Endometrial microvascular endothelial cells (primary cell): ENCODE data around the gene UBE2E2. TPM values are rescaled to one million over a fixed set of nuclear protein-coding genes. Genes with fewer than 3 reads are reported as not detected.

Experiments
- in situ Hi-C: cut with HindIII; loops from 2 replicates; pipeline ENCODE4 v1.10.0; 2017; ENCODE audit warnings: low sequenced_read_pairs, low pct_unique_long_range_greater_than_20kb; ENCODE audit errors: inconsistent ontology term
- total RNA-seq: library from RNA; depleted of rRNA; stranded (reverse); fragments of >200 nt; gene quantifications from one replicate; pipeline ENCODE4 v1.2.3, GENCODE V29; 2015; ENCODE audit errors: inconsistent ontology term

The UBE2E2 gene
- total RNA-seq, 1 donor from 2014 or later: 11.2 TPM

DNA sequence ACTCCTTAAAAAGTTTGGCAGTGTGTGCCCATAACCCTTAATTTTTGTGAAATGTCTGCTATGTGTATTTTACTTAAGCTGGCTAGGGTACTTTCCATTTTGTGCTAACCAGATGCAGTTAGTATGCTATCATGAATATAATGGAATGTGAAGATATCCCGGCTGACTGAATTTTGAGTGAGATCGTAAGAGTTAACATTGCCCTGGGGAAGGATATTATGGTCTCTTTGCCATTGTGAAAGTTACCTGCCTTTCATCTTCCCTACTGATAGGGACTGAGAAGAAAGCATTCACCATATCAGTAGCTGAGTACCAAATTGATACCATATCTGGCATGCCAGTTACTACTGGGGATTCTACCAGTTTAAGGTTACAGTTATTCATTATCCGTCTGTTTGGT, 243.2 kb downstream of the UBE2E2 start:
- in situ Hi-C loops: no loop called here

DNA sequence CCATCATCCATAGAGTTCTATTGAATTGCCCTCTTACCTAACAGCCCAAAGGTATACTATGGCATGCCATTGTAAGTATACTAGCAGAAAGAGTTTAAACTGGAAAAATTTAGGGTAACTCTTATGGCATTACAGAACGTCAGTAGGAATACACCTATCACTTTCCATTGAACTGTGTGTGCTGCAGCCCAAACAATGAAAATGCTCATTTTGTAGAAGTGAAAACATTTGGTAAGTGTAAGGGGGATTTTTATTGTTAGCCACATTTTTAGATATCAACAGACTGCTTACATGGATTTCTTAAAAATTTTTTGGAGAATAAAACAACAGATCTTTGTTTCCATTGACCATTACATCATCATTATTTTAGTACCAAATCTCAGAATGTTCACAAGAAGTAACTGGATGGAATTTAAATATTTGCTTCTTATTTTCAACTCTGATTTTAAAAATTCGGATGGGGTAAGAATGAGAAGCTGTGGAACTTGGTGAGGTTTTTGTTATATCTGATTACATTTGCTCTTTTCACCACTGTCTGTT, 245.9 kb downstream of the UBE2E2 start:
- in situ Hi-C loops: no loop called here

DNA sequence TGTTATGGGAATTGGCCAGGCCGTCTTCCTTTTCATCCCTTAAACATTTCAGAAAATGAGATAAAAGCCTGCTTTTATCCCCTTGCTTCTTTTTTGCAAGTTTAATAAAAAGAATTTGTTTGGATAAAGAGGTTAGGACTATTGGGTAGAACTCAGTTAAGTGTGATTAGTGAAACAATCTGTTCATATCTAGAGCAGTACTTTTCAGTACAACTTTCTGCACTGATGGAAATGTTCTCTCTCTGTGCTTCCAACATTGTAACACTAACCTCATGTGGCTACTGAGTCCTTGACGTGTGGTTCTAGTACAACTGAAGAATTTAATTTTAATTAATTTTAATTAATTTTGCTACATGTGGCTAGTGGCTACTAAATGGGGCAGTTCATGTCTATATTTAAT, 246.9 kb downstream of the UBE2E2 start:
- in situ Hi-C loops: no loop called here

DNA sequence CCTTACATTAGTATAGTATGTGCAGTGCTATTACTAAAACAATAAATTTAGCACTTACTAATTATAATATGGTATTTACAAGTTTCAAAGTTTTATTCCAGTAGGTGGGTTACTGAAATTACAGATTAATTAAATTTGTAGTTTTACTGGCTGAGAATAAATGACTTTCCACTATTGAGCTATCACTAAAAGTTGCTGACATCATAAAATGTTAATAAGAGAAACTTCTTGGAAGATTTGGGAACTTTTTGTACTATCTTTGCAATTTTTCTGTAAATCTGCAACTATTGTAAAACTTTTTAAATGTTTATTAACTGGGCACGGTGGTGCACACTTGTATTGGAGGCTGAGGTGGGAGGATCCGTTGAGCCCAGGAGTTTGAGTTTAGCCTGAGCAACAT, 247.7 kb downstream of the UBE2E2 start:
- in situ Hi-C loops: no loop called here

DNA sequence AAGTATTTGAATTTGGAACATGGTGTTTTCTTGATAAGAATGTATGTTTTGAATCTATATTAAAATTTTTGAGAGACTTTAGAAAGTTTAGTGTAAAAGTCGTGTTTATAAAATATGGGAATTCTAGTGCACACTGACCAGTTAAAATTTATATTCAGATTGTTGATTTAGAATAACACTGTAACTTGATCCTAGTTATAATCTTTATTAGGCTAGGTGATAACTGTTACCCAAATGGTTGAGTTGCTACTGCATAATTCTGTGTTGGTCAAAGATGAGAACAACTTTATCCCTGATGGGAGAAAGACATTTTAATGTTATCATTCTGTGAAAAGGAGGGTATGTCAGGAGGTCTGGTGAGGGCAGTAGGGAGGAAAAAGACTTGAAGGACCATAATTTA, 249.3 kb downstream of the UBE2E2 start:
- in situ Hi-C loops: no loop called here

DNA sequence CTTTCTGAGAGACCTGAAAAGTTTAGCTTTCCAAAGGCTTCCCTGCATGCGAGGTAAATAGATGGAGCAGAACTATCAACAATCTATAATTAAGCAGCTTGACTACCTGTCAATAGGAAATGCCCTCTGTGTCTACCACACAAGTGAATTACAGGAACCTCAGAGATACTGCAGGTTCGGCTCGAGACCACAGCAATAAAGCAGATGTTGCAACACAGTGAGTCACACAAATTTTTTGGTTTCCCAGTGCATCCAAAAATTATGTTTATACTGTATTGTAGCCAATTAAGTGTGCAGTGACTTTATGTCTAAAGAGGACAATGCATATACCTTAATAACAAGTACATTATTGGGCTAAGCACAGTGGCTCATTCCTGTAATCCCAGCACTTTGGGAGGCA, 252.0 kb downstream of the UBE2E2 start:
- in situ Hi-C loops: no loop called here

DNA sequence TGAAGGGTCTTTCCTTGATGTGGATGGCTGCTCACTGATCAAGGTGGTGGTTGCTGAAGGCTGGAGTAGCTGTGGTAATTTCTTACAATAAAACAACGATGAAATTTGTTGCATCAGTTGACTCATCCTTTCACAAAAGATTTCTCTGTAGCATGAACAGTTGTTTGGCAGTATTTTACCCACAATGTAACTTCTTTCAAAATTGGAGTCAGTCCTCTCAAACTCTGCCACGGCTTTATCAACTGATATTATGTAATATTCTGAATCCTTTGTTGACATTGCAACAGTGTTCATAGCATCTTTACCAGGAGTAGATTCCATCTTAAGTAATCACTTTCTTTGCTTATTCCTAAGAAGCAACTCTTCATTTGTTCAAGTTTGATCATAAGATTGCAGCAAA, 252.6 kb downstream of the UBE2E2 start:
- in situ Hi-C loops: no loop called here

DNA sequence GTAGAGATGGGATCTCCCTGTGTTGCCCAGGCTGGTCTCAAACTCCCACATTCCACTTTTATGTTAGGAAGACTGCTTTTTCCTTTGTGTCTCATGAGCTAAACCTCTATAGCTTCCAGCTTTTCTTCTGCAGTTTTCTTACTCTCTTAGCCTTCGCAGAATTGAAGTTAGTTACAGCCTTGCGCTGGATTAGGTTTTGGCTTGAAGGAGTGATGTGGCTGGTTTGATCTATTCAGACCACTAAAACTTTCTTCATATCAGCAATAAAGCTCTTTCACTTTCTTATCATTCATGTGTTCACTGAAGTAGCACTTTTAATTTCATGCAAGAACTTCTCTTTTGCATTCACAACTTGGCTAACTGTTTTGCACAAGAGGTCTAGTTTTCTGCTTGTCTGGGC, 254.6 kb downstream of the UBE2E2 start:
- in situ Hi-C loops: no loop called here

DNA sequence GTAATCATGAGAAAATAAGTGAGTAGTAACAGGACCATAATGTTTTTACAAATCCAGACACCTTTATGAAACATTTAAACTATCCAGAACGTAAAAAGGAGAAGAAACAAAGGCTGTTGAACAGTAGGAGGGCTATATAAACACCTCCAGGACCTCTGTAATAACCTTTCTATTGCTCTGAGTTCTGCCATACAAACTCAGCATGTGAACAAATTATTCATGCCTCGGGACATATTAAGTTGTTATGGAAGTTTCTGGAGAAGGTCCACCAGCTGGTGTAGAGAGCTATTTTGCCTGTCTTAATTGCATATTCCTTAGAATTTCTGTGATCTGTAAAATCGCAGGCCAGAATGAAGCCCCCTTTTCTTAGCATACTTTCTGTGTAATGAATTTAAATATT, 256.3 kb downstream of the UBE2E2 start:
- in situ Hi-C loops: no loop called here

DNA sequence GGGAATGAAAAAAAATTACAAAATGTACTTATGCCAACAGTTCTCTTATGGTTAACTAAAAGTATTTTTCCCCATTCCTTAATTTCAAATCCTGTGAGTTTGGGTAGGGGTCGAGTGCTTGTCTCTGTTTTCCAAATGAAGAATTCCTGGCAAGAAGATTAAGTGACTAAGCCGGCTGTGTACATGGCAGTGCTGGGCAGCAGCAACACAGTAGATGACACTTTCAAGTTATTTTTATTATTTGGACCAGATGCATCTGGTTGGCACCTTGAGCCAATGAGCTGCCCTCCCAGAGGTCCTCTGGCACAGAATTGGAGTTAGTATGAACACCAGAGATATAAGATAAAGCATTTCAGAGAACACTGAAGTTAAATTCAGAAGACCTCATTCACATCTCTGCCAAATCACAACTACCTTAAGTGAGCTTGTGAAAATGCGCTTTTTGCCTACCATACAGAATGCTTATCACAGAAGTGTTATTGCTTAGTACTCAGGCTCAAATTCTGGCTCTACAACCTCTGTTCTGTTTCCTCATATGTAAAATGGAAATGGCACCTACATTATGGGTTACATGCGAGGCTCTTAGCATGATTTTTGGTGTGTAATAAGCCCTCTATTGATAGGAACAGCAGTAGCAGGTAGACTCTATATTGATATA, 256.9 kb downstream of the UBE2E2 start:
- in situ Hi-C loops: no loop called here

DNA sequence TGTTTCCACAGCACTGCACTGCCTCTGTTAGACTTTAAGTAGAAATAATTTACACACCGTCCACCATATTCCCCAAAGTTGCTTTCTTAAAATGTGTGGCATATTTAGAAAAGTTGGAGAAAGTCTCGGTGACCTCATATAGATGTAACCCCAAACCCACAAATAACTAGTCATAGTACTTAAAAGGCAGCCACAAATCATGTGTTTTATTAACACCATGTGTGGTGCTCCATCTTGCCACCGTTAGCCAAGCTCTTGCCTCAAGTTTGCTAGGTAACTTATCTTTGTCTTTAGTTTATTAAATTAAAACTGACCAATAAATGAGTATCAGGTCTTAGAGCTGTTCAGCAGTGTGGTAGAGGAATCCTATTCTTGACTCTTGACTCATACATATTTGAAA, 257.9 kb downstream of the UBE2E2 start:
- in situ Hi-C loops: no loop called here

DNA sequence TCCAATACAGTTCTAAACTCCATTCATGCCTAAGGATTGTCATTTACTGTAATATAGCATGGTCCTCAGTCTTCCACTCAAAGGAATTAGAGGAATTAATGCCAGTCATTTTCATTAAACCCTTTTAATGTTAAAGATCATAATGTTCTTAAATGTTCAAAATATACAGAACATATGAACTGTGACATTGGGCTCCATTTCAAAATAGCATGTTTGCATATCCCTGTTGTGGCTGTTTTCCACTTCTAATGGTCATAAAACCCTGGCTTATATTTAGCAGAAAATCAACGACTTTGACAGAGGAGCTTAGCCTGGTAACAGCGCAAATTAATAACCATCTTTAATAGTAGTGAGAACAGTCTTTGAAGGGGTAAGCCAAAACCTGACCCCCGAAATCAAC, 260.7 kb downstream of the UBE2E2 start:
- in situ Hi-C loops: no loop called here

DNA sequence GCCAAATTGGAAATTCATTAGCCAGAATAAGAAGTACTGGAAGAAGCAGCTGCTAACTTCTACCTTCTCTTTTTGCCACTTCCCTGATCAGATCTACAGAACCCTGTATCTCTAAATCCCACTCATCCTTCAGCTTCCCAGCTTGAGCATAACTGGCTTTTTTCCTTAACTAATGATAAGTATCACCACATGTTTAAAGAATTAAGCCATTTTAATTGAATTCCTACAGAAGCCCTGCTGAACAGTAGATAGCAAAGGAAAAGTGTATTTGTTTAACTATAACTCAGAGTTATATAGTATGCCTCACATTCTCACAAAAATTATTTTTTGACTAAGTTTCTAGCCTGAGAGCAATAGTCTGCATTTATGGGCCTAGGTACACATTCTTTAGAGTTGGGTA, 262.4 kb downstream of the UBE2E2 start:
- in situ Hi-C loops: no loop called here

DNA sequence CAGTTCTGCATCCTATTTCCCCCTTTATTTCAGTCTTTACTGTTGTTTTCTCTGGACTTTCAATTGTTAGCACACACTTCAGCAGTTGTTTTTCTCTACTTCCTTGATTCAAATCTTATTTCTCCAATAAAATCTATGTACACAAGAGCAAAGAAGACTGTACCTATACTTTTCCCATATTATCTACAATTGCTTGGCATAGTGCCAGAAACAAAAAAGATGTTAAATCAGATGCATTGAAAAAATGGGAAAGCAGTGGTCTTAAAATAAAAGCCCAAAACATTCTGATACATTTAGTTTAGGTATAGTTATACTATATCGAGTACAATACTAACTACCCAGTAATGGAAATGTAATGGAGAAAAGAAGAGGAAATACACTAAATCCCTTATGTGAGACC, 265.1 kb downstream of the UBE2E2 start:
- in situ Hi-C loops: no loop called here

DNA sequence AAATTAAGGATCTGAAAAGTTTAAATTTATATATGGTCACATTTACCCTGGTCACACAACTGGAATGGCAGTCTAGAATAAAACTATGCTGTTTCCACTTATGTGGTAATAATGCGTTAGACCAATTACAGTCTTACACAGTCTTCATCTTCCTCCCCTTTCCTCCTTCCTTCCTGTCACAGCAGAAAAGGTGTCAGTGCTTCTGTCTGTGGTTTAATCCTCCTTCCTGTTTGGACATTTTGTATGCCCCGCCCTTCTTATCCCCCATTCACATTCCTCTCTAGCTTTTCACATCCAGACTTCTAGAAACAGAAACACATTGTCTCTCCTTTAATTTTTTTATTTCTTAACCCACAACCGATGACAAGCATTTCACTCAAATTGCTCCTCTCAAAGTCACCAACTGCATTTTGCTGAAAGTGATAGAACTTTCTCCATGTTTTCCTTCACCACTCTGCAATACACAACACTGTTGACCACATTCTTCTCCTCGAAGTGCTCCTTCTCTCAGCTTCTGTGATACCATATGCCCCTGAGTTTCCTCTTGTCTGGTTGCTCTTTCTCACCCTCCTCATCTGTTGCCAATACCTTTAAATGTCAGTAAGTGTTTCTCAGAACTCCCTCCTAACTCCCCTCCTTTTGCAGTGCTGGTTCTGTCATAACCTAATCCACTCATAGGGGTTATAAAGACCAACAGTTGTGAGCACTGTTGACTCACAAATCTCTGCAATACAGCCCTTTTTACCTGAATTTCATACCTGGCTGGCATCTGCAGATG, 271.6 kb downstream of the UBE2E2 start:
- in situ Hi-C loops: no loop called here

DNA sequence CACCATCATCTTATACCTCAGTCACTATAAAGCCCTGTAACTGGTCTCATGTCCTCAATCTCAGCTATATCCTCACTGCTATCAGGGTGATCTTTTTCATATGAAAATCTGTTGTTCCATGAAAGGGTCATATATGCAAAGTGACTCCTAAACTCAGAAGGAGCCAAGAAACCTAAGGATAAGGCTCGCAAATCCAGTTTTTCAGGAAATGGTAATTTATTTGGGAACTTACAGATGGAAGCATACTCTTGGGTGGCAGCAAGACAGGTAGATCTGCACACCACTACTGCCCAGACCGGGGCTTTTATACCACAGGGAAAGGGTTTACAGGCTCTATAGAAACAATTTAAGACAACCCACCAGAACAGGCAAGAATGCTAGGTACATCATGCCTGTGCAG, 272.3 kb downstream of the UBE2E2 start:
- in situ Hi-C loops: no loop called here

DNA sequence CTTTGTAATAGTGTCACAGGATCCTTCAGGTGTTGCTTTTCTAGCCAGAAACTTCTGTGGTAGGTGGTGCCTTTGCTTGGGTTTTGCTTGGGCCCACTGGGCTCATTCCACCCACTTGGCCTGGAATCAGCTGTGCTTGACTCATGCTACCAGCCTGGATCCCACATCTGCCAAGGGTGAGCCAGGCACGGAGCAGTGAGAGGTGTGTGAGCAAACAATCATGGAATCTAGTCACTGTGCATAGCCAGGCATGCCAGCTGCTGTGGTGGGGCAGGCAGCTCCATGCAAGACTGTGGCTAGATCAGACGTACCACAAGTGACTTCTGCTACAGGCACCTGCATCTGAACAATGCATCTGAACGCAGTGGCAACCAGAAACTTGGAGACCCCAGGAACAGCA, 275.9 kb downstream of the UBE2E2 start:
- in situ Hi-C loops: no loop called here

DNA sequence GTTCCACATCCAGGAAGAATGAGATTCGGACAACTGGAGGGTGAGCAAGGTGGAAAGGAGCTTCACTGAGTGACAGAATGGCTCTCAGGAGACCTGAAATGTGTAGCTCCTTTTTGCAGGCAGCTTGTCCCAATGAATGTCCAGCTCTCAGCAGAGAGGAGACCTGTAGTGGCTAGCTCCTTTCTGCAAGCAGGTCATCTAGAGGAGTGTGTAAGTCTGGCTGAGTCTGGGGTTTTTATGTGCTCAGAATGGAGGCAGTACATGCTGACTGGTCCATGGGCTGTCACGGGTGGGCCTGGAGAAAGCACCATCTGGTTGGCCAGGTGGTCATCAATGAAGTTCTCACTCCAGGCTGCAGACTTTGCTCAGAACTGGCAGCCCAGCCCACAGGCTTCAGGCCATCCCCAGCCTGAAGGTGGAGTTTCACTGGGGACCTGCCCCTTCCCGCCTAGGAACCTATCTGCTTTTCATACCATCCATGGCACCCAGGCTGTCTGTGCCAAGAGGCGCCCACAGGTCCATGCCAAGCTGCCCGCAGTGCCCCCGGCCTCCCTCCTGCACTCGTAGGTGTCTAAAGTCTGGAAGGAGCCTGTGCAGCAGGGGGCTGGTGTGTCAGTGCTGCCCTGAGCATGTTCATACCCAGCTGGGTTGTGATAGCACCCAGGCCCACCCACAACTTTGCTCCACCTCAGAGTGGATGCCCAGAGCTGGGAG, 276.6 kb downstream of the UBE2E2 start:
- in situ Hi-C loops: no loop called here

DNA sequence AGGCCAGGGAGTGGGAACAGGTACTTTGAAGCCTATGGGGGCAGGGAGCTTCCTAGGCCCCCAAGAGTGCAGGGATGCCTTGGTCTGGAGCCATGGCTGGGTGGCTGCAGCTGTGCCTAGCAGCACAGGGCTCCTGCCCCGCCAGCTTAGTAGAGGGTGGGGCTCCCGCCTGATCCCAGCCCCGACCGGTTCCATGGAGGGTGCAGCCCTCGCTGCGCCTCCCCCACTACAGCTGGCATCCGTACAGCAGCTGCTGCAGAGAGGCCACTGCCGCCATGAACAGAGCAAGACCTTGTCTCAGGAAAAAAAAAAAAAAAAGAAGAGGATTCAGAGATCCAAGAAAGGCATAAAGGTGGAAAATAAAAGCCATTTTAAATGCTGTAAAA, 277.2 kb downstream of the UBE2E2 start:
- in situ Hi-C loops: no loop called here
